ENCODE results near the gene NAA10. TPM values are rescaled to one million over a fixed set of nuclear protein-coding genes. Genes with fewer than 3 reads are reported as not detected.
A peak's percentile ranks its signal among the peaks of the same experiment; 100 is the strongest.

NAA10 gene
- total RNA-seq, 4 donors from 2014 or later = 58.7 to 89.3 (median 69.7) TPM

- Histone ChIP-seq H3K4me1 (peaks cover 4 to 26% of the 10 kb centered on the region in 2 donors), H3K36me3 (peaks cover 0 to 5% of the 10 kb centered on the region in 2 donors), H3K27me3 (no peaks in the 10 kb centered on the region), H3K27ac (no peak overlapping the region), H3K9me3 (no peaks in the 10 kb centered on the region), H3K4me3 (replicated peaks in 1 of 3) (no peak overlapping the region)
- 93% methylated on average over 14 of the region's 31 CpGs; no CpG with 5 or more reads in 1 of the 2 donors for WGBS, 2 donors
- DNase-seq = no peak
- intact Hi-C loops (cut with DNase I) = loop anchor here (10.0 kb wide), 1 partner anchor 55 kb away; no protein-coding TSS in a partner anchor
- TF ChIP-seq POLR2A (IDR thresholded peaks at IDR 0.05) (no peak), CTCF (IDR thresholded peaks at IDR 0.05) (no peak)
Measured at GRCh38 chrX:153930011-153930910, 4.6 kb downstream of the NAA10 start.

- H3K4me3 ChIP-seq (replicated peaks in 1 of 3) = no peak overlapping the region
- intact Hi-C loops (cut with DNase I) = no loop called here
- H3K4me1 ChIP-seq = peaks cover 4 to 26% of the 10 kb centered on the region in 2 donors
Measured at GRCh38 chrX:153929576-153929975, 5.3 kb downstream of the NAA10 start.

GRCh38 chrX:153928846-153929245, 6.0 kb downstream of the NAA10 start:
- no peaks in the 10 kb centered on the region for H3K9me3 ChIP-seq
- TF ChIP-seq CTCF (IDR thresholded peaks at IDR 0.05) (no peak), POLR2A (IDR thresholded peaks at IDR 0.05) (no peak)
- peaks cover 4 to 21% of the 10 kb centered on the region in 2 donors for H3K4me1 ChIP-seq
- peaks cover 0 to 5% of the 10 kb centered on the region in 2 donors for H3K36me3 ChIP-seq
- no peak overlapping the region for H3K4me3 ChIP-seq (replicated peaks in 1 of 3)
- DNase-seq = no peak
- intact Hi-C loops (cut with DNase I) = no loop called here
- 44 to 72% methylated on average over 4 to 6 of the region's 9 CpGs for WGBS, 2 donors
- H3K27ac ChIP-seq = no peak overlapping the region
- H3K27me3 ChIP-seq = no peaks in the 10 kb centered on the region

More at GRCh38 chrX:153929576-153929975, 5.3 kb downstream of the NAA10 start:
- TF ChIP-seq CTCF (IDR thresholded peaks at IDR 0.05) = no peak
- TF ChIP-seq POLR2A (IDR thresholded peaks at IDR 0.05) = no peak
- H3K27ac ChIP-seq = no peak overlapping the region
- H3K9me3 ChIP-seq = no peaks in the 10 kb centered on the region
- DNase-seq = no peak
- H3K27me3 ChIP-seq = no peaks in the 10 kb centered on the region
- WGBS, 2 donors = 85% methylated on average over 4 of the region's 10 CpGs; no CpG with 5 or more reads in 1 of the 2 donors
- peaks cover 0 to 5% of the 10 kb centered on the region in 2 donors for H3K36me3 ChIP-seq

- H3K36me3 ChIP-seq = peaks cover 0 to 5% of the 10 kb centered on the region in 2 donors
- peak; percentile 94 to 95 for DNase-seq
- no peaks in the 10 kb centered on the region for H3K27me3 ChIP-seq
- peak in 2 of 6 experiments; percentile 10 to 12 for TF ChIP-seq CTCF (IDR thresholded peaks at IDR 0.05)
- TF ChIP-seq POLR2A (IDR thresholded peaks at IDR 0.05) = peak; percentile 33 to 76
- peaks cover 4 to 20% of the 10 kb centered on the region in 2 donors for H3K4me1 ChIP-seq
- peak overlapping the region; percentile 71 to 83 (median 76) for H3K27ac ChIP-seq
- no peaks in the 10 kb centered on the region for H3K9me3 ChIP-seq
- WGBS, 2 donors = 0 to 12% methylated on average over 3 to 6 of the region's 76 CpGs
- intact Hi-C loops (cut with DNase I) = no loop called here
- H3K4me3 ChIP-seq (replicated peaks in 1 of 3) = peak overlapping the region; percentile 18 to 49 (median 20)
Measured at GRCh38 chrX:153927922-153928760, 6.7 kb downstream of the NAA10 start.

Data from thyroid gland (tissue), 4 donors.